Tibial nerve (tissue), 3 donors: ENCODE measurements around the gene FAM50A.

Source experiments
- POLR2A ChIP-seq, 2 donors: fragments of 450-650 bp; IDR thresholded peaks; one replicate each; pipeline ENCODE4 v1.6.1; 2017; ENCODE audit warnings: antibody characterized with exemption in 2 of 2, mild to moderate bottlenecking in 2 of 2, moderate library complexity in 2 of 2
- TF ChIP-seq, protein P1 (sequence below), 5 experiments: fragments of 200-600 bp in 3 of 5; fragments of 450-650 bp in 2 of 5; sonication (generic) in 3 of 5; IDR thresholded peaks; one replicate each; pipeline ENCODE4 v1.5.1; 2016 to 2019; ENCODE audit warnings: antibody characterized with exemption in 5 of 5, mild to moderate bottlenecking in 3 of 5, moderate library complexity in 2 of 5

DNA sequence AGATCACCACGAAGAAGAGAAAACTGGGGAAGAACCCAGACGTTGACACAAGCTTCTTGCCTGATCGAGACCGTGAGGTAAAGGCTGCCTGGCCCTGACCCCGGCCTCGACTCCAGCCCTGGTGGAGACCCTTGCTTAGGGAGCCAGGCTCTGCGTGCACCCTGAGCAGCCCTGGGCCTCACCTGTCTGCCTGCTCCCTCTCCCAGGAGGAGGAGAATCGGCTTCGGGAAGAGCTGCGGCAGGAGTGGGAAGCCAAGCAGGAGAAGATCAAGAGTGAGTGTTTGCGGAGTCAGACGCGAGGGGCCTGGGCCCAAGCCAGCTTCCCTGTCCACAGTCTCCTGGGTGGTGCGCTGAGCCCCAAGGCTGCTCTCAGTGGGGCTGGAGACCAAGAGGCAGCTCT, 4.5 kb downstream of the FAM50A start:
- TF ChIP-seq, protein P1, sequence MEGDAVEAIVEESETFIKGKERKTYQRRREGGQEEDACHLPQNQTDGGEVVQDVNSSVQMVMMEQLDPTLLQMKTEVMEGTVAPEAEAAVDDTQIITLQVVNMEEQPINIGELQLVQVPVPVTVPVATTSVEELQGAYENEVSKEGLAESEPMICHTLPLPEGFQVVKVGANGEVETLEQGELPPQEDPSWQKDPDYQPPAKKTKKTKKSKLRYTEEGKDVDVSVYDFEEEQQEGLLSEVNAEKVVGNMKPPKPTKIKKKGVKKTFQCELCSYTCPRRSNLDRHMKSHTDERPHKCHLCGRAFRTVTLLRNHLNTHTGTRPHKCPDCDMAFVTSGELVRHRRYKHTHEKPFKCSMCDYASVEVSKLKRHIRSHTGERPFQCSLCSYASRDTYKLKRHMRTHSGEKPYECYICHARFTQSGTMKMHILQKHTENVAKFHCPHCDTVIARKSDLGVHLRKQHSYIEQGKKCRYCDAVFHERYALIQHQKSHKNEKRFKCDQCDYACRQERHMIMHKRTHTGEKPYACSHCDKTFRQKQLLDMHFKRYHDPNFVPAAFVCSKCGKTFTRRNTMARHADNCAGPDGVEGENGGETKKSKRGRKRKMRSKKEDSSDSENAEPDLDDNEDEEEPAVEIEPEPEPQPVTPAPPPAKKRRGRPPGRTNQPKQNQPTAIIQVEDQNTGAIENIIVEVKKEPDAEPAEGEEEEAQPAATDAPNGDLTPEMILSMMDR (IDR thresholded peaks at IDR 0.05): no peak
- no peak for TF ChIP-seq POLR2A (IDR thresholded peaks at IDR 0.05)
